ENCODE data around the gene TM4SF4.
A peak's percentile ranks its signal among the peaks of the same experiment; 100 is the strongest.

The TM4SF4 gene

GRCh38 chr3:149455989-149456388, 18.5 kb upstream of the TM4SF4 start:
- DNase-seq, result no peak

- no peak for DNase-seq
Measured at GRCh38 chr3:149459491-149460059, 14.9 kb upstream of the TM4SF4 start.

GRCh38 chr3:149460117-149460516, 14.4 kb upstream of the TM4SF4 start:
- DNase-seq, result no peak

DNA sequence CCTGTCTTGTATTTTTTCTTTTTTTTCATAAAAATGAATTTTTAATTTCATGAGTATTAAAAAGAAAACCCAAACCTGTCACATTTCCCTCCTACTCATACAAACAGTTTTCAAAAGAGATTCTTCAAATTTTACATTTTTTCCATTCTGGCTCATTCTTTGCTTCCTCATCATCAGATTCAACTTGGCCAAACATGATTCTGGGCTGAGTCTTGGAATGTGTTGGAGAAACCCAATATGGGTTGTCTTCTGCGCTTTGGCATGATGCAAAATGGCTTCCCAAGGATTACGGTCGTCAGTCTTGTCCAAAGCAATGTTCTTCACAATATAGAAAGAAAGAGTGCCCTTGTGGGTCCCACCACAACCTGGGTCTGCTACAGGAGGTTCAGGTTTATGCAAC, 12.4 kb upstream of the TM4SF4 start:
- DNase-seq, result no peak

GRCh38 chr3:149462581-149463011, 11.9 kb upstream of the TM4SF4 start:
- DNase-seq, result no peak

DNA sequence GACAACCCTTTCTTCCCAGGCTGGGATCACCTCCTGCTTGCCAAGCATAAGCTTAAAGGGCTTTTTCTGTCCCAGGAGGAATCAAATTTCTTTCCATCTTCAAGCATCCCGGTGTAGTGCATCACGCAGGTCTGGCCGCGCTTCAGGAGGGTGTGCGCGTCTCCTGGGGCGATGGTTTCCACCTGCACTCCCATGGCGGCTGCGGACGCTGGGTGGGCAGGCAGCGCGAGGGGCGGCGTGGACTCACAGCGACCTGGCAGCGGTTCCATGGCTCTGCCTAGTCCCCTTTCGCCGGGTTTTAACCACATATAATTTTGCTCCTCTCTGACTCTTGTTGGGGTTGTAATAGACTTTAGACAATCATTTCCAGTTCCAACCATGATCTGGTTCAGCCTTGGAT, 10.6 kb upstream of the TM4SF4 start:
- no peak for DNase-seq

- DNase-seq, result no peak
Measured at GRCh38 chr3:149464542-149465328, 9.8 kb upstream of the TM4SF4 start.

DNA sequence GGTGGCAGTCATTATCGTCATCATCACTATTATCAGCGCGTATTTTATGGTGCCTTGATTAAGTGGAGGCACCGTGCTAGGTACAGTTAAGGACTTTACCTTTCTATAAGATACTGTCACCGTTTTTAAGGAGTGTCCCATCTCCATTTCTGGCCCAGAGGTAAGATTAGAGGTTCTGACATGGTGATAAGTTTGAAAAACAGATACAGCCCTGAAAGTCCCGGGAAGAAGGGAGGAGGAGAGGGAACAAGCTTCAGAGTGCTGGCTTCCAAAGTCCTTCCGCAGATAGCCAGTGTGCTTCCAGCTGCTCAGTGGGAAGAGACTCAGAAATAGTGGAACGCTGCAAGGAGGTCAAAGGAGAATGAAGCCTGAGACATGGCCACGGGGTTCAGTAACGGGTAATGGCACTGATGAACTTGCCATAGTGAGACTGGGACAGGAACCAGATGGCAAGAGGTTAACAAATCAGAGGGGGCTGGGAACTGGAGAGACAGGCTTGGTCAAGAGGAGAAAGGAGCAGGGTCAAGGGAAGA, 9.1 kb upstream of the TM4SF4 start:
- no peak for DNase-seq

GRCh38 chr3:149466192-149466591, 8.3 kb upstream of the TM4SF4 start:
- no peak for DNase-seq

GRCh38 chr3:149468504-149469212, 5.8 kb upstream of the TM4SF4 start:
- no peak for DNase-seq

- DNase-seq, result no peak
Measured at GRCh38 chr3:149470381-149470780, 4.1 kb upstream of the TM4SF4 start.

GRCh38 chr3:149472030-149472797, 2.3 kb upstream of the TM4SF4 start:
- DNase-seq, result no peak

DNA sequence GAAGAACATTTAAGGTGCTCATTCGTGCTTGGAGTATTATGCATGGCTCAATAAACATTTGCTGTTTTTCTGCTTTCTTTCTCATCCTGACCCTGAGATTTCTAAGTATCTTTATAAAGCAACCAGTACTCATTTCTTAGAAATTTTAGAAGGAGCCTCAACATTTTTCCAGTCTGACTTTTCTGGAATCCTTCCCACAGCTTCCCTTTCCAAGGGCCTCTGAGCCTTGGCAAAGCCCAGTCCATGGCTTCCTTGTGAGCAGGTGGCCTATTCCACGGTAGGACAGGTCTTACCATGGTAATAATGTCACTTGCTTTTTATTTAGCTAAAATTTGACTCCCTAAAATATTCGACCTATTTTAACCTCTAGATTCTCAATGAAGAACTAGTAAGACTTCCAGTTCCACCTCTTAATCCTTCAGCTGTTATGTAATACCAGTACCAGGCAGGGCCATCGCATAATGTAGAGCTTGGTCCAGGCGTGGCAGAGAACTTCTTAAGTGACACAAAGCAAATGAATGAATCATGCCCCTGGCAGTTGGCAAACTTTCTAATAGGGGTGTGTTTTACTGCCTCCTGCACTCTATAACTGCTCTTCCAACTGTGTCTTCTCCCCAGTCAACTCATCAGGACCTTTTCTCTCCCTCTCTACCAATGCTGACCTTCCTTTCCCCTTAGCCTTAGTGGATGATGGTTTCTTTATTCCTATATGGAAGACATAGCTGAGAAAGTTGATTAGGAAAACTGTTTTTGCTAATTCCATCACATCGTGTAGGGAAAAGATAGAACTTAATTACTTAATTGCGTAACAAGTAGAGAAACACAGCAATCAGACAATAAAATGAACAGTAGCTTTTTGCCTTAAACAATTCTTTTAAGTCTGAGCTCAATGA, 894 bp upstream of the TM4SF4 start:
- DNase-seq, result no peak

DNA sequence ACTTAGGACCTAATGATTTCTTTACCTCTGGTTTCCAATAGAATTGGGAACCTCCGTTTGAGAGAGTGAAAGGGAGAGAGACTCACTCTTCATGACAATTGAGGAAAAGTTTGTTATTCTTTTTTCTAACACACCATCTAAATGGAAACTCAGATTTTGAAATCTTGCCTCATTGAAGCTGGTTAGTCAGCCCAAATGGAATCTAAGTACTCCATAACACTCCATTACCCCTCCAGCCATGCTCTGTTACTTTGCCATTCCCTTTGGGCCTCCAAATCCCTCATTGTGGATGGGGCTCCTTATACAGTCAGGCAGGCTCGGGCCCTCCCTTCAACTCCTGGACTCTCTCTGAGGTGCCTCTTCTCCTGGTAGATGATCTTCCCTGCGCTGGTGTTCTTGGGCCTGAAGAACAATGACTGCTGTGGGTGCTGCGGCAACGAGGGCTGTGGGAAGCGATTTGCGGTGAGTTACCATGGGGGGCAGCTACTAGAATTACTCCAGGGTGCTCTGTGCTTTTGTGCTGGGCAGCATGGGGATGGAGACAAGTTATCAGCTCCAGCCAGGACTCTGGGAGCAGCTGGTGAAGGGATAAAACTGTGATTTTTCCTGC, 1.1 kb downstream of the TM4SF4 start:
- DNase-seq, result no peak

- no peak for DNase-seq
Measured at GRCh38 chr3:149476225-149476624, 1.7 kb downstream of the TM4SF4 start.

DNA sequence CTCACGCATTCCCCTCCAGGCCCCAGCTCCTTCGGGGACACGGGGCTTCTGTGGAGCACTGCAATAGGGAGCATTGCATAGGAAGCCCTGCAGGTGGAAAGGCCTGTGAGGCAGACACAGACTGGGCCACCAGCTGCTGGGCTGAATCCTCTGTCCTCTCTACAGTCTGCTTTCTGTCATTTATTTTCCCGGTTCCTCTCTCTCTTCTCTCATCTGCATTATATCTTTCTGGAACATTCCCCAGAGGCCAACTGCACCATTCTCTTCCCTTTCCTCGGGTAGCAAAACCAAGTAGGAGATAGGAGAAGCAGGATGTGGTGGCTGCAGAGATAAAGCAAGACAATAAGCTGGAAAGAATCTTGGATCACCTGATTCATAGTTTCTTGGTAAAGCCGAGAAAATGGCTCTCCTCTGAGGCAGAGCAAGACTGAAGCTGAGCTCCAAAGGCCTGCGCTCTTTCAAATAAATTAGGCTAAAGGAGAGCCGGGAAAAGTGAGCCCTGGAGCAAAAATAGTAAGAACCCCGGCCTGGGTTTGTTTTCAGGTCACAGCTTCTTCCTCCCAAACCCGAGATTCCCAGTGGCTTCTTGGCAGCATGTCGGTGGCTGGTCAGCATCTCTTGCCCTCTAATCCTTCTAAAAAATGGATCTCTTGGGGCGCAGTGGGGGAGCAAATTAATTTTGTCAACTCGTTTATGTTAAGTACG, 5.3 kb downstream of the TM4SF4 start:
- DNase-seq, result no peak

DNA sequence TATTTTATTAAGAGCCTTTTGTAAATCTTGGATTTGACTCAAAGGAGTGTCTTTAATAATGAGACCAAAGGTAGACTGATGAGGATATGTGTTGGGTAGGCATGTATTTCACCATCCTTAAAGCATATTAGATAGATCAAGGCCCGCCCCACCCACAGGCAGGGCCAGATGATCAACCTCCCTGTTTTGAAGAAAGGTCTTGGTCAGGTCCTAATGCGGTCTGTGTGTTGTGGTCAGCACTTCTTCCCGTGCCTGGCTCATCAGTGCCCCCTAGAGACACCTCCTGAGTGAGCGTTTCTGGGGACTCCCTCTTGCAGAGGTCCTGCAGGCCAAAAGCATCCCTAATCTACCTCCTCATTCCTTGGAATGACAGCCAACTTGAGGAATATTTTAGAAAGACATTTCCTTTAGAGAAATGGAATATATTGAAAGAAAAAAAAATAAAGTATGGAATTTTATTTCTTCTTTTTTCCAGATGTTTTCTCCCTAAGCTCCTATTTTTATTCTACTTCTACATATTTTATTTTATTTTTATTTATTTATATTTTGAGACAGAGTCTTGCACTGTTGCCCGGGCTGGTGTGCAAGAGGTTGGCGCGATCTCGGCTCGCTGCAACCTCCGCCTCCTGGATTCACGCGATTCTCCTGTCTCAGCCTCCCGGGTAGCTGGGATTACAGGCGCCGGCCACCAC, 6.0 kb downstream of the TM4SF4 start:
- peak; percentile 9 for DNase-seq

DNA sequence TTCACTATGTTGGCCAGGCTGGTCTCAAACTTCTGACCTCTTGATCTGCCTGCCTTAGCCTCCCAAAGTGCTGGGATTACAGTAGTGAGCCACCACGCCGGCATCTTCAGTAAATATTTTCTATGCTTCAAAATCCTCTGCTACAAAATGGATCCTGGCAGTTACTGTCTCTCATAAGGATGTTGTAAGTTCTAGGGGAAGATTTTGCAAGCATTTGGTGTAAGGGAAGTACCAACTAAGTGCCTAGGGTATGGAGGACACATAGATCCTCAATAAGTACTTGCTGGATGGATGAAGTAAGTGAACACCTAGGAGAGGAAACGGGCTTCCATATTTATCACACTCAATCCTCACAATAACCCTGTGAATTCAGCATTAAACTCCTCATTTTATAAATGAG, 6.6 kb downstream of the TM4SF4 start:
- DNase-seq, result no peak

- no peak for DNase-seq
Measured at GRCh38 chr3:149481491-149481890, 7.0 kb downstream of the TM4SF4 start.

- no peak for DNase-seq
Measured at GRCh38 chr3:149486726-149487125, 12.2 kb downstream of the TM4SF4 start.

Data from activated gamma-delta T cell treated with Interleukin-2 at 50 U/mL for 16 hours (primary cell).